ENCODE data around the gene LARGE2. TPM values are rescaled to one million over a fixed set of nuclear protein-coding genes. Genes with fewer than 3 reads are reported as not detected.

The LARGE2 gene
- total RNA-seq, 1 donor from 2014 or later = 0.07 TPM

GRCh38 chr11:45945397-45945999 is 23.0 kb downstream of the LARGE2 start:
- no peak overlapping the region for H3K4me3 Mint-ChIP-seq (ENCODE audit: low read depth)
- no peaks in the 10 kb centered on the region for H3K4me1 Mint-ChIP-seq (ENCODE audit: low read depth)
- intact Hi-C loops (cut with micrococcal nuclease) = no loop called here
- H3K27ac Mint-ChIP-seq = no peak overlapping the region
- no peaks in the 10 kb centered on the region for H3K27me3 Mint-ChIP-seq (ENCODE audit: low read depth)
- H3K36me3 Mint-ChIP-seq (ENCODE audit: low read depth) = peaks cover 37% of the 10 kb centered on the region
- DNase-seq (ENCODE audit: low spot score) = no peak
- no peaks in the 10 kb centered on the region for H3K9me3 Mint-ChIP-seq

GRCh38 chr11:45947885-45948284 is 25.4 kb downstream of the LARGE2 start:
- peaks cover 31% of the 10 kb centered on the region for H3K36me3 Mint-ChIP-seq (ENCODE audit: low read depth)
- no peaks in the 10 kb centered on the region for H3K27me3 Mint-ChIP-seq (ENCODE audit: low read depth)

GRCh38 chr11:45948356-45948755 is 25.9 kb downstream of the LARGE2 start:
- Mint-ChIP-seq H3K4me1 (ENCODE audit: low read depth) (no peaks in the 10 kb centered on the region), H3K27me3 (ENCODE audit: low read depth) (no peaks in the 10 kb centered on the region), H3K9me3 (no peaks in the 10 kb centered on the region), H3K27ac (no peak overlapping the region), H3K36me3 (ENCODE audit: low read depth) (peaks cover 31% of the 10 kb centered on the region), H3K4me3 (ENCODE audit: low read depth) (no peak overlapping the region)
- intact Hi-C loops (cut with micrococcal nuclease) = no loop called here
- no peak for DNase-seq (ENCODE audit: low spot score)

More at GRCh38 chr11:45947885-45948284, 25.4 kb downstream of the LARGE2 start:
- no peak for DNase-seq (ENCODE audit: low spot score)
- intact Hi-C loops (cut with micrococcal nuclease) = no loop called here
- Mint-ChIP-seq H3K4me3 (ENCODE audit: low read depth) (no peak overlapping the region), H3K27ac (no peak overlapping the region), H3K9me3 (no peaks in the 10 kb centered on the region), H3K4me1 (ENCODE audit: low read depth) (no peaks in the 10 kb centered on the region)

GRCh38 chr11:45949992-45950407 is 27.5 kb downstream of the LARGE2 start:
- H3K27ac Mint-ChIP-seq = no peak overlapping the region
- intact Hi-C loops (cut with micrococcal nuclease) = no loop called here
- H3K36me3 Mint-ChIP-seq (ENCODE audit: low read depth) = peaks cover 26% of the 10 kb centered on the region
- H3K27me3 Mint-ChIP-seq (ENCODE audit: low read depth) = no peaks in the 10 kb centered on the region
- DNase-seq (ENCODE audit: low spot score) = no peak
- no peak overlapping the region for H3K4me3 Mint-ChIP-seq (ENCODE audit: low read depth)
- no peaks in the 10 kb centered on the region for H3K4me1 Mint-ChIP-seq (ENCODE audit: low read depth)
- no peaks in the 10 kb centered on the region for H3K9me3 Mint-ChIP-seq

GRCh38 chr11:45959851-45960250 is 37.4 kb downstream of the LARGE2 start:
- H3K4me3 Mint-ChIP-seq (ENCODE audit: low read depth) = no peak overlapping the region
- intact Hi-C loops (cut with micrococcal nuclease) = loop anchor here (10.0 kb wide), 2 partner anchors 155 to 355 kb away; no protein-coding TSS in a partner anchor
- H3K27me3 Mint-ChIP-seq (ENCODE audit: low read depth) = no peaks in the 10 kb centered on the region
- peaks cover 23% of the 10 kb centered on the region for H3K36me3 Mint-ChIP-seq (ENCODE audit: low read depth)
- peaks cover 9% of the 10 kb centered on the region for H3K4me1 Mint-ChIP-seq (ENCODE audit: low read depth)
- H3K27ac Mint-ChIP-seq = no peak overlapping the region
- H3K9me3 Mint-ChIP-seq = no peaks in the 10 kb centered on the region
- no peak for DNase-seq (ENCODE audit: low spot score)

- H3K4me3 Mint-ChIP-seq (ENCODE audit: low read depth) = no peak overlapping the region
- no peak for DNase-seq (ENCODE audit: low spot score)
- no peaks in the 10 kb centered on the region for H3K27me3 Mint-ChIP-seq (ENCODE audit: low read depth)
- no peak overlapping the region for H3K27ac Mint-ChIP-seq
- no peaks in the 10 kb centered on the region for H3K9me3 Mint-ChIP-seq
- intact Hi-C loops (cut with micrococcal nuclease) = loop anchor here (10.0 kb wide), 2 partner anchors 154 to 354 kb away; no protein-coding TSS in a partner anchor
- peaks cover 9% of the 10 kb centered on the region for H3K4me1 Mint-ChIP-seq (ENCODE audit: low read depth)
- H3K36me3 Mint-ChIP-seq (ENCODE audit: low read depth) = peaks cover 20% of the 10 kb centered on the region
Measured at GRCh38 chr11:45960387-45961095, 38.1 kb downstream of the LARGE2 start.

DNA sequence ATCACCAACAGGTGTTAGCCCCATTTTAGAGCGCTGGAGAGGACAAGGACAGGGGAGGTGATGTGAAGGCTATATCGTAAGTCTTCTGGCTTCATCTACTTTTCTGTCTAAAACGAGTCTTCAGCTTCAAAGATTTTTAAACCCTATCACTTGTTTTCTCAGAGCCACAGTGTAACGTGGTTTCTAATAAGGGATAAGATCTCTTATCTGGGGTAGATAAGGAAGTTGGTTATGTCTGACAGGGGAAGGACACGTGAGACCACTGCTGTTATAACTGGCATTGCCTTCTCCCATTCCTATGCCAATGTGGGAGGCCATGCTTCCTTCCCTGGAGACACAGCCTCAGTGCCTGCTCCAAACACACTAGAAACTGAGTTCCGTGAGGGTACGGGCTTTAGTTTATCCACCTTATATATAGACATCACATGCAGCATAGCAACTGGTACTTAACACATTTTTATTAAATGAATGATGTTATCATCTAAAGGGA is 39.3 kb downstream of the LARGE2 start:
- peaks cover 16% of the 10 kb centered on the region for H3K36me3 Mint-ChIP-seq (ENCODE audit: low read depth)

DNA sequence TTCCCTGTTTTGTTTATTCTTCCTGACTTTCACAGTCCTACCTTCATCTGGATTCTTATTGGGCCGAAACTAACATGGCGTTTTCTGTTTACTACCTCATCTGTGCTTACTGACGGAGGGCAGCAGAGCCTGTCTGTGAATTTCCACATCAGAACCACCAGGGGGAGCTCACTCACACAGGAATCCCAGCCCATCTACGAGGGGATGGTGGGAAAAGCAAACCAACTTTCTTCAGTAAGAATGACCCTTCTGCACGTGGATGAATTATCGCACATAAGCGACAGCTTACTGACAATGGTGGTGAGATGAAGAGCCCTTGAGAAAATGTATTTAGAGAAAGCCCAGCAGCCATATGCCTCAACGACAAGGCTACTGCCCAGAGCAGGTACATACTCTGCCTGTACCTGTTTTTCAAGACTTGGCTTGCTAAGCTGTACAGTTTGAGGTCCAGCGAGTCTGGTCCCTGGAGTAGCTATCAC is 42.5 kb downstream of the LARGE2 start:
- peak; percentile 43 for DNase-seq (ENCODE audit: low spot score)
- H3K4me3 Mint-ChIP-seq (ENCODE audit: low read depth) = no peak overlapping the region
- no peaks in the 10 kb centered on the region for H3K9me3 Mint-ChIP-seq
- no peaks in the 10 kb centered on the region for H3K27me3 Mint-ChIP-seq (ENCODE audit: low read depth)
- no peak overlapping the region for H3K27ac Mint-ChIP-seq
- intact Hi-C loops (cut with micrococcal nuclease) = loop anchor here (1.0 to 10.0 kb wide), 3 partner anchors 41 to 350 kb away; no protein-coding TSS in a partner anchor
- peaks cover 5% of the 10 kb centered on the region for H3K36me3 Mint-ChIP-seq (ENCODE audit: low read depth)
- H3K4me1 Mint-ChIP-seq (ENCODE audit: low read depth) = peaks cover 9% of the 10 kb centered on the region

More for the DNA sequence above, 39.3 kb downstream of the LARGE2 start:
- H3K4me1 Mint-ChIP-seq (ENCODE audit: low read depth) = peaks cover 9% of the 10 kb centered on the region
- H3K27me3 Mint-ChIP-seq (ENCODE audit: low read depth) = no peaks in the 10 kb centered on the region
- H3K27ac Mint-ChIP-seq = no peak overlapping the region
- no peak overlapping the region for H3K4me3 Mint-ChIP-seq (ENCODE audit: low read depth)
- no peaks in the 10 kb centered on the region for H3K9me3 Mint-ChIP-seq
- intact Hi-C loops (cut with micrococcal nuclease) = loop anchor here (10.0 kb wide), 2 partner anchors 153 to 353 kb away; no protein-coding TSS in a partner anchor
- DNase-seq (ENCODE audit: low spot score) = no peak

GRCh38 chr11:45967506-45967905 is 45.0 kb downstream of the LARGE2 start:
- H3K36me3 Mint-ChIP-seq (ENCODE audit: low read depth) = peaks cover 7% of the 10 kb centered on the region
- H3K27me3 Mint-ChIP-seq (ENCODE audit: low read depth) = no peaks in the 10 kb centered on the region
- no peaks in the 10 kb centered on the region for H3K9me3 Mint-ChIP-seq
- no peak overlapping the region for H3K4me3 Mint-ChIP-seq (ENCODE audit: low read depth)
- intact Hi-C loops (cut with micrococcal nuclease) = loop anchor here (10.0 kb wide), 2 partner anchors 147 to 347 kb away; no protein-coding TSS in a partner anchor
- H3K4me1 Mint-ChIP-seq (ENCODE audit: low read depth) = no peaks in the 10 kb centered on the region
- H3K27ac Mint-ChIP-seq = no peak overlapping the region
- no peak for DNase-seq (ENCODE audit: low spot score)

- no peaks in the 10 kb centered on the region for H3K27me3 Mint-ChIP-seq (ENCODE audit: low read depth)
- no peaks in the 10 kb centered on the region for H3K9me3 Mint-ChIP-seq
- no peak overlapping the region for H3K27ac Mint-ChIP-seq
- H3K4me3 Mint-ChIP-seq (ENCODE audit: low read depth) = no peak overlapping the region
- no peaks in the 10 kb centered on the region for H3K4me1 Mint-ChIP-seq (ENCODE audit: low read depth)
- peaks cover 7% of the 10 kb centered on the region for H3K36me3 Mint-ChIP-seq (ENCODE audit: low read depth)
- intact Hi-C loops (cut with micrococcal nuclease) = loop anchor here (10.0 kb wide), 2 partner anchors 146 to 346 kb away; no protein-coding TSS in a partner anchor
- no peak for DNase-seq (ENCODE audit: low spot score)
Measured at GRCh38 chr11:45968901-45969300, 46.4 kb downstream of the LARGE2 start.

DNA sequence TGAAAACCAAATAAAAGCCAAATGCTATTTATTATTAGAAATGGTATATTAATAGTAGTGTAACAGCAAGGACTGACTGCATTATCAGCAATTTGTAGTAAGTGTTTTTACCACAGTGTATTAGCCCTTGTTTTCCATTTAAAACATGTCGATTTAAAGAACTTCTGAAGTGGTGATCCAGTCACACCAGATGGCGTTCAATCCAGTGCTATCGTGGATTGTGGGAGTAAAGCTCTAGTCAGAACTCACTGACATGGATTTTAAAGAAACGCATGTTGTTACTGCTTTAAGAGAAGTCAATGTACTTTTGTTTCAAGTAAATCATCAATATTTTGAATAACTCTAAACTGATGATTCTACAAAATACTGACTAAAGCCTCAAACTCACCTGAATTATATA is 51.1 kb downstream of the LARGE2 start:
- DNase-seq (ENCODE audit: low spot score) = no peak
- intact Hi-C loops (cut with micrococcal nuclease) = no loop called here
- Mint-ChIP-seq H3K27me3 (ENCODE audit: low read depth) (no peaks in the 10 kb centered on the region), H3K4me3 (ENCODE audit: low read depth) (no peak overlapping the region), H3K27ac (no peak overlapping the region), H3K4me1 (ENCODE audit: low read depth) (no peaks in the 10 kb centered on the region), H3K36me3 (ENCODE audit: low read depth) (peaks cover 11% of the 10 kb centered on the region), H3K9me3 (no peaks in the 10 kb centered on the region)

- Mint-ChIP-seq H3K36me3 (ENCODE audit: low read depth) (peaks cover 13% of the 10 kb centered on the region), H3K4me3 (ENCODE audit: low read depth) (no peak overlapping the region), H3K4me1 (ENCODE audit: low read depth) (no peaks in the 10 kb centered on the region)
Measured at GRCh38 chr11:45974806-45975205, 52.4 kb downstream of the LARGE2 start.

More at GRCh38 chr11:45974806-45975205, 52.4 kb downstream of the LARGE2 start:
- DNase-seq (ENCODE audit: low spot score) = no peak
- Mint-ChIP-seq H3K27ac (no peak overlapping the region), H3K9me3 (no peaks in the 10 kb centered on the region), H3K27me3 (ENCODE audit: low read depth) (no peaks in the 10 kb centered on the region)
- intact Hi-C loops (cut with micrococcal nuclease) = no loop called here

Measured in activated T-helper 2 cell treated with anti-CD3 and anti-CD28 coated beads, Interferon-gamma antibody, Interleukin-2, Interleukin-4, amounts not matched to agents 10 μg/mL and 5 μg/mL and 100 μg/mL, durations not matched to agents 14 hours and 24 hours and 36 hours (primary cell).